Mesothelial cell of epicardium (in vitro differentiated cells): ENCODE results near the gene RIMS4. TPM values are rescaled to one million over a fixed set of nuclear protein-coding genes. Genes with fewer than 3 reads are reported as not detected.

Experiments
- DNase-seq, 2 experiments: peaks; one replicate each; pipeline ENCODE4 v3.0.0; 2021; ENCODE audit warnings: low spot score in 2 of 2; ENCODE audit not compliant: unreplicated experiment in 2 of 2
- H3K27ac Mint-ChIP-seq: 2 replicates; pipeline ENCODE4 v1.8.0; 2021; ENCODE audit warnings: mixed read lengths
- H3K27me3 Mint-ChIP-seq: 2 replicates; pipeline ENCODE4 v1.8.0; 2021; ENCODE audit warnings: low read depth, mixed read lengths
- H3K36me3 Mint-ChIP-seq: 2 replicates; pipeline ENCODE4 v1.8.0; 2021; ENCODE audit warnings: mixed read lengths
- H3K4me1 Mint-ChIP-seq: 2 replicates; pipeline ENCODE4 v1.8.0; 2021; ENCODE audit warnings: mixed read lengths
- H3K4me3 Mint-ChIP-seq: 2 replicates; pipeline ENCODE4 v1.8.0; 2021; ENCODE audit warnings: mild to moderate bottlenecking, moderate library complexity, mixed read lengths
- H3K9me3 Mint-ChIP-seq: 2 replicates; pipeline ENCODE4 v1.8.0; 2021; ENCODE audit warnings: mixed read lengths
- CTCF ChIP-seq: fragments of 200-600 bp; sonication (generic); IDR thresholded peaks from one replicate; pipeline ENCODE4 v1.5.0; 2021; ENCODE audit warnings: antibody characterized with exemption; ENCODE audit not compliant: unreplicated experiment
- total RNA-seq: library from RNA; stranded (reverse); gene quantifications from 3 replicates; pipeline ENCODE4 v1.2.1, GENCODE V29; 2021

RIMS4 gene
- total RNA-seq, 1 donor from 2014 or later = 1.6 TPM

- Mint-ChIP-seq H3K27me3 (peaks cover 20% of the 10 kb centered on the region), H3K27ac (no peak overlapping the region), H3K4me1 (no peaks in the 10 kb centered on the region), H3K4me3 (no peak overlapping the region), H3K9me3 (no peaks in the 10 kb centered on the region), H3K36me3 (no peaks in the 10 kb centered on the region)
- TF ChIP-seq CTCF = no peak
- DNase-seq = no peak
Measured at GRCh38 chr20:44795836-44796235, 14.5 kb downstream of the RIMS4 start.

- TF ChIP-seq CTCF = no peak
- no peaks in the 10 kb centered on the region for H3K9me3 Mint-ChIP-seq
- H3K36me3 Mint-ChIP-seq = no peaks in the 10 kb centered on the region
- H3K4me3 Mint-ChIP-seq = no peak overlapping the region
- no peak overlapping the region for H3K27ac Mint-ChIP-seq
- DNase-seq = no peak
- H3K4me1 Mint-ChIP-seq = no peaks in the 10 kb centered on the region
- H3K27me3 Mint-ChIP-seq = peaks cover 18% of the 10 kb centered on the region
Measured at GRCh38 chr20:44792796-44793195, 17.6 kb downstream of the RIMS4 start.

- no peak for DNase-seq
- Mint-ChIP-seq H3K36me3 (no peaks in the 10 kb centered on the region), H3K4me1 (no peaks in the 10 kb centered on the region), H3K27ac (no peak overlapping the region), H3K4me3 (no peak overlapping the region), H3K9me3 (no peaks in the 10 kb centered on the region), H3K27me3 (peaks cover 12% of the 10 kb centered on the region)
- no peak for TF ChIP-seq CTCF
Measured at GRCh38 chr20:44790638-44791393, 19.5 kb downstream of the RIMS4 start.

- Mint-ChIP-seq H3K27me3 (peaks cover 21% of the 10 kb centered on the region), H3K4me3 (no peak overlapping the region), H3K4me1 (no peaks in the 10 kb centered on the region), H3K27ac (no peak overlapping the region), H3K9me3 (no peaks in the 10 kb centered on the region), H3K36me3 (no peaks in the 10 kb centered on the region)
- DNase-seq = no peak
- TF ChIP-seq CTCF = no peak
Measured at GRCh38 chr20:44788706-44789456, 21.5 kb downstream of the RIMS4 start.

GRCh38 chr20:44787299-44787698, 23.0 kb downstream of the RIMS4 start:
- Mint-ChIP-seq H3K9me3 (no peaks in the 10 kb centered on the region), H3K36me3 (no peaks in the 10 kb centered on the region)

More at GRCh38 chr20:44787299-44787698, 23.0 kb downstream of the RIMS4 start:
- Mint-ChIP-seq H3K27me3 (peaks cover 26% of the 10 kb centered on the region), H3K4me3 (no peak overlapping the region), H3K4me1 (no peaks in the 10 kb centered on the region), H3K27ac (no peak overlapping the region)
- DNase-seq = no peak
- TF ChIP-seq CTCF = no peak
